ENCODE data around the gene KLK8. TPM values are rescaled to one million over a fixed set of nuclear protein-coding genes. Genes with fewer than 3 reads are reported as not detected.

The KLK8 gene
- total RNA-seq, 2 donors from 2014 or later = not detected

GRCh38 chr19:50983625-50984292 lies 17.6 kb downstream of the KLK8 start, which contains the start of gene KLK7:
KLK7 (minus strand) TSS chr19:50983917; CDS start chr19:50982399, 1,518 bp downstream.
- no peaks in the 10 kb centered on the region for H3K36me3 ChIP-seq
- no peaks in the 10 kb centered on the region for H3K27me3 ChIP-seq
- H3K9me3 ChIP-seq = no peaks in the 10 kb centered on the region
- H3K27ac ChIP-seq = no peak within 1 kb of the TSS
- no peak within 1 kb of the TSS for H3K9ac ChIP-seq (ENCODE audit: low read depth in 2 of 2, low read length in 2 of 2)
- TF ChIP-seq, protein P1, sequence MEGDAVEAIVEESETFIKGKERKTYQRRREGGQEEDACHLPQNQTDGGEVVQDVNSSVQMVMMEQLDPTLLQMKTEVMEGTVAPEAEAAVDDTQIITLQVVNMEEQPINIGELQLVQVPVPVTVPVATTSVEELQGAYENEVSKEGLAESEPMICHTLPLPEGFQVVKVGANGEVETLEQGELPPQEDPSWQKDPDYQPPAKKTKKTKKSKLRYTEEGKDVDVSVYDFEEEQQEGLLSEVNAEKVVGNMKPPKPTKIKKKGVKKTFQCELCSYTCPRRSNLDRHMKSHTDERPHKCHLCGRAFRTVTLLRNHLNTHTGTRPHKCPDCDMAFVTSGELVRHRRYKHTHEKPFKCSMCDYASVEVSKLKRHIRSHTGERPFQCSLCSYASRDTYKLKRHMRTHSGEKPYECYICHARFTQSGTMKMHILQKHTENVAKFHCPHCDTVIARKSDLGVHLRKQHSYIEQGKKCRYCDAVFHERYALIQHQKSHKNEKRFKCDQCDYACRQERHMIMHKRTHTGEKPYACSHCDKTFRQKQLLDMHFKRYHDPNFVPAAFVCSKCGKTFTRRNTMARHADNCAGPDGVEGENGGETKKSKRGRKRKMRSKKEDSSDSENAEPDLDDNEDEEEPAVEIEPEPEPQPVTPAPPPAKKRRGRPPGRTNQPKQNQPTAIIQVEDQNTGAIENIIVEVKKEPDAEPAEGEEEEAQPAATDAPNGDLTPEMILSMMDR (IDR thresholded peaks at IDR 0.05) = no peak
- no peak within 1 kb of the TSS for H3K4me3 ChIP-seq
- H3K4me1 ChIP-seq = no peaks in the 10 kb centered on the region
- no peak for DNase-seq
- intact Hi-C loops (cut with DNase I) = no loop called here

- Histone ChIP-seq H3K9ac (ENCODE audit: low read depth in 2 of 2, low read length in 2 of 2) (no peak overlapping the region), H3K27ac (no peak overlapping the region), H3K9me3 (no peaks in the 10 kb centered on the region), H3K27me3 (no peaks in the 10 kb centered on the region), H3K4me3 (no peak overlapping the region), H3K36me3 (no peaks in the 10 kb centered on the region), H3K4me1 (no peaks in the 10 kb centered on the region)
- intact Hi-C loops (cut with DNase I) = no loop called here
- no peak for DNase-seq
- TF ChIP-seq, protein P1 (IDR thresholded peaks at IDR 0.05) = no peak
Observed at GRCh38 chr19:50982186-50982585, 19.2 kb downstream of the KLK8 start.

DNA sequence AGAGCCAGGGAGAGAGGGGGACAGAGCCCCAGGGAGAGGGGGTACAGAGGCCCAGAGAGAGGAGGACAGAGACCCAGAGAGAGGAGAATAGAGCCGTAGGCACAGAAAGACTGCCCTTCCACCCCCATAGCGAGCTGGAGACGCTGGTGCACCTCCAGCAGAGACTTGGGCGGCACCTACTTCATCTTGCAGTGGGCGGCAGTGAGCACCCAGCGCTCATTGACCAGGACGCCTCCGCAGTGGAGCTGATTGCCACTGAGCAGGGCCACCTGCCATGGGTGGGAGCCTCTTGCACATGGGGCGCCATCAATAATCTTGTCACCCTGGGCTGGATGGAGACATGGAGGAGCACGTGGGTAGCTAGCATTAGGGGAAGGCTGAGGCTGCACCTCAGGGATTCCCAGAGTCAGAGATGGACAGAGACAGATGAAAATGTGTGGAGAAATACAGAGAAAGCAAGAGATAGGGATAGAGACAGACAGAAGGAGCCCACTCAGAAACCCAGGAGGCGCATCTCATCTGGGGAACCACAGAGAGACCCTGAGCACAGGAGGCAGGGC lies 19.7 kb downstream of the KLK8 start:
- H3K36me3 ChIP-seq = no peaks in the 10 kb centered on the region
- TF ChIP-seq, protein P1 (IDR thresholded peaks at IDR 0.05) = no peak
- intact Hi-C loops (cut with DNase I) = no loop called here
- DNase-seq = no peak
- H3K4me1 ChIP-seq = no peaks in the 10 kb centered on the region
- no peak overlapping the region for H3K9ac ChIP-seq (ENCODE audit: low read depth in 2 of 2, low read length in 2 of 2)
- no peaks in the 10 kb centered on the region for H3K9me3 ChIP-seq
- no peak overlapping the region for H3K27ac ChIP-seq
- no peaks in the 10 kb centered on the region for H3K27me3 ChIP-seq
- H3K4me3 ChIP-seq = no peak overlapping the region

DNA sequence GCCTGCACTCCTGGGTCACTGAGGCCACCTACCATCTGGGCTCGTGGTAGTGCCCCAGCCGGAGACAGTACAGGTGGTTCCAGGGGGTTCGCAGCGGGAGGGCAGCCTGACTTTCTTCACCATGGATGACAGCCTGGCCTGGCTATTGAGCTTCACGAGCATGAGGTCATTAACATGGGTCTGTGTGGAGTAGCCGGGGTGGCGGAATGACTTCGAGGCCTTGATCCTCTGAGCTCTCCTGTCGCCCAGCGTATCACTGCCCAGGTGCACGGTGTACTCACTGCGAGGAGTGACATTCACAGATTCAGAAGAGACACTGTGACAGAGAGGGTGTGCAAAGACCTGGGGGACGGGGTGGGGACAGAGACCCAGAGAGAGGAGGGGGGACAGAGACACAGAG lies 21.2 kb downstream of the KLK8 start:
- intact Hi-C loops (cut with DNase I) = no loop called here
- Histone ChIP-seq H3K9me3 (no peaks in the 10 kb centered on the region), H3K27me3 (no peaks in the 10 kb centered on the region)

GRCh38 chr19:50979758-50980157 lies 21.6 kb downstream of the KLK8 start:
- no peak overlapping the region for H3K4me3 ChIP-seq
- no peak overlapping the region for H3K27ac ChIP-seq
- TF ChIP-seq, protein P1 (IDR thresholded peaks at IDR 0.05) = no peak
- H3K36me3 ChIP-seq = no peaks in the 10 kb centered on the region
- intact Hi-C loops (cut with DNase I) = no loop called here
- no peaks in the 10 kb centered on the region for H3K27me3 ChIP-seq
- no peak overlapping the region for H3K9ac ChIP-seq (ENCODE audit: low read depth in 2 of 2, low read length in 2 of 2)
- H3K4me1 ChIP-seq = no peaks in the 10 kb centered on the region
- H3K9me3 ChIP-seq = no peaks in the 10 kb centered on the region
- DNase-seq = no peak

More for the DNA sequence above, 21.2 kb downstream of the KLK8 start:
- Histone ChIP-seq H3K36me3 (no peaks in the 10 kb centered on the region), H3K4me1 (no peaks in the 10 kb centered on the region), H3K9ac (ENCODE audit: low read depth in 2 of 2, low read length in 2 of 2) (no peak overlapping the region), H3K4me3 (no peak overlapping the region), H3K27ac (no peak overlapping the region)
- TF ChIP-seq, protein P1 (IDR thresholded peaks at IDR 0.05) = no peak
- no peak for DNase-seq
